CD14-positive monocyte (primary cell): ENCODE data around the gene RAB1A. TPM values are rescaled to one million over a fixed set of nuclear protein-coding genes. Genes with fewer than 3 reads are reported as not detected.
A peak's percentile ranks its signal among the peaks of the same experiment; 100 is the strongest.

ENCODE experiments used
- DNase-seq, 3 donors: peaks; one replicate each; pipeline ENCODE4 v3.0.0-alpha.2; 2011 to 2022
- H2AFZ ChIP-seq: 2 replicates; pipeline ENCODE4 v1.6.0; 2012; ENCODE audit warnings: mild to moderate bottlenecking, low read depth, low read length, inconsistent platforms; ENCODE audit not compliant: insufficient read depth, poor library complexity, severe bottlenecking
- H3K27ac ChIP-seq, 2 donors: 1 replicate in 1 of 2; 2 replicates in 1 of 2; pipeline ENCODE4 v1.5.1; 2012 to 2013; ENCODE audit warnings: low read length in 2 of 2, control low read depth in 1 of 2, inconsistent platforms in 1 of 2, low read depth in 1 of 2, mild to moderate bottlenecking in 1 of 2
- H3K27me3 ChIP-seq, 2 donors: one replicate each; pipeline versions ENCODE4 v1.6.0 to v1.6.1; 2011 to 2013; ENCODE audit warnings: low read length in 2 of 2; ENCODE audit not compliant: control insufficient read depth in 2 of 2, insufficient read depth in 2 of 2
- H3K36me3 ChIP-seq, 2 donors: replicated peaks in 1 of 2; 1 replicate in 1 of 2; 2 replicates in 1 of 2; pipeline versions ENCODE4 v1.5.1 to v1.6.1; 2012 to 2013; ENCODE audit warnings: low read length in 2 of 2, control low read depth in 1 of 2, inconsistent platforms in 1 of 2, mild to moderate bottlenecking in 1 of 2; ENCODE audit not compliant: insufficient read depth in 2 of 2, control insufficient read depth in 1 of 2
- H3K4me1 ChIP-seq, 2 donors: 1 replicate in 1 of 2; 2 replicates in 1 of 2; pipeline versions ENCODE4 v1.5.1 to v1.6.1; 2012 to 2013; ENCODE audit warnings: low read length in 2 of 2, control low read depth in 1 of 2, inconsistent platforms in 1 of 2, mild to moderate bottlenecking in 1 of 2, moderate library complexity in 1 of 2; ENCODE audit not compliant: insufficient read depth in 2 of 2, control insufficient read depth in 1 of 2
- H3K4me2 ChIP-seq: replicated peaks from 2 replicates; pipeline ENCODE3; 2012; ENCODE audit warnings: low read length, moderate library complexity, mild to moderate bottlenecking; ENCODE audit not compliant: poor library complexity, severe bottlenecking; ENCODE audit errors: extremely low read depth
- H3K4me3 ChIP-seq, 3 experiments: fragments of 200-600 bp in 1 of 3; sonication (generic) in 1 of 3; replicated peaks in 1 of 3; 1 replicate in 2 of 3; 2 replicates in 1 of 3; pipeline ENCODE4 v1.5.1; 2011 to 2013; ENCODE audit warnings: low read length in 3 of 3, mild to moderate bottlenecking in 3 of 3, control low read depth in 2 of 3, low read depth in 2 of 3, inconsistent platforms in 1 of 3, moderate library complexity in 1 of 3
- H3K79me2 ChIP-seq: 2 replicates; pipeline ENCODE4 v1.6.0; 2012; ENCODE audit warnings: mild to moderate bottlenecking, control low read depth, inconsistent platforms, low read length, moderate library complexity; ENCODE audit not compliant: insufficient read depth
- H3K9ac ChIP-seq: 2 replicates; pipeline ENCODE4 v1.6.0; 2017; ENCODE audit warnings: low read length, mild to moderate bottlenecking; ENCODE audit not compliant: insufficient read depth, poor library complexity, severe bottlenecking
- H3K9me3 ChIP-seq, 2 donors: replicated peaks in 1 of 2; 1 replicate in 1 of 2; 2 replicates in 1 of 2; pipeline versions ENCODE4 v1.5.1 to v1.6.1; 2012 to 2013; ENCODE audit warnings: low read length in 2 of 2, control low read depth in 1 of 2; ENCODE audit not compliant: control insufficient read depth in 1 of 2, insufficient read depth in 1 of 2
- H4K20me1 ChIP-seq: 2 replicates; pipeline ENCODE4 v1.6.0; 2012; ENCODE audit warnings: mild to moderate bottlenecking, low read length, control low read depth, moderate library complexity; ENCODE audit not compliant: insufficient read depth
- H3K27ac Mint-ChIP-seq, 7 donors: one replicate each; pipeline ENCODE4 v1.8.0; 2020; ENCODE audit warnings: mild to moderate bottlenecking in 7 of 7, mixed read lengths in 7 of 7, moderate library complexity in 6 of 7, inconsistent platforms in 2 of 7
- H3K27me3 Mint-ChIP-seq, 3 donors: one replicate each; pipeline ENCODE4 v1.8.0; 2021 to 2022; ENCODE audit warnings: low read depth in 3 of 3, mild to moderate bottlenecking in 3 of 3, mixed read lengths in 3 of 3, moderate library complexity in 3 of 3, inconsistent platforms in 1 of 3
- H3K36me3 Mint-ChIP-seq, 2 donors: one replicate each; pipeline ENCODE4 v1.8.0; 2020; ENCODE audit warnings: mixed read lengths in 2 of 2, inconsistent platforms in 1 of 2, mild to moderate bottlenecking in 1 of 2
- H3K4me1 Mint-ChIP-seq: one replicate; pipeline ENCODE4 v1.8.0; 2020; ENCODE audit warnings: mild to moderate bottlenecking, mixed read lengths
- H3K4me3 Mint-ChIP-seq, 2 donors: one replicate each; pipeline ENCODE4 v1.8.0; 2020; ENCODE audit warnings: mild to moderate bottlenecking in 2 of 2, mixed read lengths in 2 of 2, moderate library complexity in 1 of 2
- H3K9me3 Mint-ChIP-seq, 7 donors: one replicate each; pipeline ENCODE4 v1.8.0; 2020 to 2022; ENCODE audit warnings: mixed read lengths in 7 of 7, mild to moderate bottlenecking in 6 of 7, moderate library complexity in 6 of 7, inconsistent platforms in 2 of 7
- CTCF ChIP-seq: fragments of 200-600 bp; IDR thresholded peaks from one replicate; pipeline ENCODE4 v1.8.0; 2022; ENCODE audit warnings: antibody characterized with exemption, mild to moderate bottlenecking
- WGBS: methylation state at CpG from one replicate; pipeline ENCODE4 v1.1.5; 2013; ENCODE audit warnings: missing lambda C conversion rate; ENCODE audit not compliant: insufficient coverage; 5-methylcytosine and 5-hydroxymethylcytosine counted together
- intact Hi-C, 2 donors: fragments of 100-400 bp; cut with micrococcal nuclease; formaldehyde crosslinking; loops; one replicate each; pipeline versions ENCODE4 v1.15.0 to v1.15.1; 2023
- polyA plus RNA-seq, 3 donors: library from polyadenylated mRNA; depleted of rRNA in 1 of 3; unstranded in 2 of 3; stranded (reverse) in 1 of 3; fragments of 300-500 nt in 2 of 3; fragments of >200 nt in 1 of 3; fragmentation: Illumina TruSeq in 2 of 3; gene quantifications; 1 replicate in 2 of 3; 2 replicates in 1 of 3; pipeline ENCODE4 v1.2.3, GENCODE V29; 2012 to 2021

The RAB1A gene
- polyA plus RNA-seq, 3 donors, result 106 to 124 (median 110) TPM

- intact Hi-C loops, result no loop called here
- Mint-ChIP-seq H3K36me3 (no peaks in the 10 kb centered on the region), H3K9me3 (peaks cover 0 to 2% (median 0%) of the 10 kb centered on the region in 7 donors), H3K27ac (peak overlapping the region in 3 of 7 donors; percentile 24 to 47 (median 37)), H3K4me3 (peak overlapping the region in 1 of 2 donors; percentile 5), H3K4me1 (peaks cover 27% of the 10 kb centered on the region), H3K27me3 (peaks cover 0 to 3% (median 2%) of the 10 kb centered on the region in 3 donors)
- Histone ChIP-seq H3K4me2 (peak overlapping the region; percentile 13), H3K36me3 (no peaks in the 10 kb centered on the region), H3K4me1 (peaks cover 22 to 25% of the 10 kb centered on the region in 2 donors), H4K20me1 (no peaks in the 10 kb centered on the region), H3K79me2 (no peaks in the 10 kb centered on the region), H3K9ac (peak overlapping the region; percentile 10), H2AFZ (peak overlapping the region; percentile 72), H3K27ac (peak overlapping the region in 1 of 2 donors; percentile 54), H3K9me3 (no peaks in the 10 kb centered on the region), H3K27me3 (no peaks in the 10 kb centered on the region), H3K4me3 (peak overlapping the region in 1 of 3 experiments; percentile 21)
- 0% methylated on average over 2 of the region's 2 CpGs for WGBS
- peak in 1 of 3 donors; percentile 20 for DNase-seq
- TF ChIP-seq CTCF, result no peak
Measured at GRCh38 chr2:65159906-65160305, 30.0 kb upstream of the RAB1A start.

GRCh38 chr2:65159261-65159660, 29.4 kb upstream of the RAB1A start:
- H2AFZ ChIP-seq, result no peak overlapping the region
- H3K9me3 ChIP-seq, result no peaks in the 10 kb centered on the region
- no peaks in the 10 kb centered on the region for H3K36me3 ChIP-seq
- TF ChIP-seq CTCF, result no peak
- no peaks in the 10 kb centered on the region for H4K20me1 ChIP-seq
- Mint-ChIP-seq H3K9me3 (peaks cover 0 to 2% (median 0%) of the 10 kb centered on the region in 7 donors), H3K36me3 (no peaks in the 10 kb centered on the region), H3K27ac (no peak overlapping the region), H3K4me1 (peaks cover 21% of the 10 kb centered on the region), H3K27me3 (peaks cover 0 to 4% (median 2%) of the 10 kb centered on the region in 3 donors), H3K4me3 (no peak overlapping the region)
- WGBS, result no CpG with 5 or more reads among the region's 6 CpGs
- DNase-seq, result no peak
- no peaks in the 10 kb centered on the region for H3K79me2 ChIP-seq
- peaks cover 15 to 19% of the 10 kb centered on the region in 2 donors for H3K4me1 ChIP-seq
- H3K4me3 ChIP-seq, result no peak overlapping the region
- H3K9ac ChIP-seq, result no peak overlapping the region
- intact Hi-C loops, result no loop called here
- no peak overlapping the region for H3K4me2 ChIP-seq
- H3K27ac ChIP-seq, result no peak overlapping the region
- no peaks in the 10 kb centered on the region for H3K27me3 ChIP-seq
